SK-N-SH (cell line): ENCODE results near the gene MGAT4B. TPM values are rescaled to one million over a fixed set of nuclear protein-coding genes. Genes with fewer than 3 reads are reported as not detected.

Experiments
- CTCF ChIA-PET: fragments of 300-600, 350-600 bp; formaldehyde crosslinking; extraction: SDS; loops from one replicate; lab custom pipeline; 2021; lab: Yijun Ruan, JAX
- POLR2A ChIA-PET: fragments of 350-600 bp; sonication (Branson Sonifier 250); formaldehyde crosslinking; extraction: SDS; loops from one replicate; lab custom pipeline; 2020; ENCODE audit warnings: antibody characterized with exemption, inconsistent platforms; lab: Yijun Ruan, JAX
- DNase-seq: peaks from one replicate; pipeline ENCODE4 v3.0.0; 2012
- H2AFZ ChIP-seq: fragments of 200-600 bp; sonication (generic); 2 replicates; pipeline ENCODE4 v1.8.1; 2016; ENCODE audit warnings: antibody characterized with exemption, mild to moderate bottlenecking, low read depth
- H3F3A ChIP-seq: fragments of 200-600 bp; sonication (generic); replicated peaks from 2 replicates; pipeline ENCODE3; 2016; ENCODE audit warnings: antibody characterized with exemption, mild to moderate bottlenecking; ENCODE audit not compliant: insufficient read depth
- H3K27ac ChIP-seq, 2 experiments: fragments of 200-500 bp in 1 of 2; fragments of 200-600 bp in 1 of 2; sonication (Bioruptor generic) in 1 of 2; sonication (generic), shearing (Covaris generic) in 1 of 2; 2 replicates each; pipeline versions ENCODE4 v1.5.1 to v1.6.1; 2014 to 2016; ENCODE audit warnings: low read depth in 2 of 2, inconsistent platforms in 1 of 2, low read length in 1 of 2, mild to moderate bottlenecking in 1 of 2, mixed read lengths in 1 of 2
- H3K27me3 ChIP-seq: fragments of 200-600 bp; sonication (generic), shearing (Covaris generic); 2 replicates; pipeline ENCODE4 v1.6.1; 2016; ENCODE audit warnings: mixed run types; ENCODE audit not compliant: insufficient read depth
- H3K36me3 ChIP-seq, 2 experiments: fragments of 200-500 bp in 1 of 2; fragments of 200-600 bp in 1 of 2; sonication (Bioruptor generic) in 1 of 2; sonication (generic) in 1 of 2; replicated peaks in 1 of 2; 2 replicates each; pipeline versions ENCODE3 to v1.5.1; 2014 to 2016; ENCODE audit warnings: low read length in 1 of 2, mild to moderate bottlenecking in 1 of 2; ENCODE audit not compliant: insufficient read depth in 2 of 2, control insufficient read depth in 1 of 2
- H3K4me1 ChIP-seq, 2 experiments: fragments of 200-500 bp in 1 of 2; fragments of 200-600 bp in 1 of 2; sonication (Bioruptor generic) in 1 of 2; sonication (generic), shearing (Covaris generic) in 1 of 2; 2 replicates each; pipeline versions ENCODE4 v1.5.1 to v1.6.1; 2014 to 2016; ENCODE audit warnings: low read depth in 1 of 2, low read length in 1 of 2, mixed run types in 1 of 2; ENCODE audit not compliant: insufficient read depth in 2 of 2, control insufficient read depth in 1 of 2
- H3K4me2 ChIP-seq: fragments of 200-600 bp; sonication (generic), shearing (Covaris generic); 2 replicates; pipeline ENCODE4 v1.6.1; 2017; ENCODE audit warnings: mixed run types
- H3K4me3 ChIP-seq, 2 experiments: fragments of 200-500 bp in 1 of 2; fragments of 200-600 bp in 1 of 2; sonication (Bioruptor generic) in 1 of 2; sonication (generic), shearing (Covaris generic) in 1 of 2; 2 replicates each; pipeline versions ENCODE4 v1.5.1 to v1.8.1; 2014 to 2016; ENCODE audit warnings: low read depth in 2 of 2, inconsistent platforms in 1 of 2, low read length in 1 of 2, mild to moderate bottlenecking in 1 of 2, mixed read lengths in 1 of 2, moderate library complexity in 1 of 2
- H3K79me2 ChIP-seq: fragments of 200-600 bp; sonication (generic); 2 replicates; pipeline ENCODE4 v1.8.1; 2017; ENCODE audit warnings: mild to moderate bottlenecking; ENCODE audit not compliant: insufficient read depth
- H3K9ac ChIP-seq: fragments of 200-600 bp; sonication (generic); 2 replicates; pipeline ENCODE4 v1.6.1; 2017; ENCODE audit warnings: mixed run types
- H3K9me2 ChIP-seq: fragments of 200-600 bp; sonication (generic); 2 replicates; pipeline ENCODE4 v1.6.1; 2017; ENCODE audit warnings: mixed run types
- H3K9me3 ChIP-seq: fragments of 200-600 bp; sonication (generic); 2 replicates; pipeline ENCODE4 v1.6.1; 2017; ENCODE audit warnings: mixed run types, mild to moderate bottlenecking, moderate library complexity
- H4K20me1 ChIP-seq: fragments of 200-600 bp; sonication (generic); 2 replicates; pipeline ENCODE4 v1.6.1; 2017; ENCODE audit warnings: mild to moderate bottlenecking, mixed run types; ENCODE audit not compliant: insufficient read depth
- CHD2 ChIP-seq: fragments of 150-350 bp; IDR thresholded peaks from 2 replicates; pipeline ENCODE4 v1.6.1; 2018; ENCODE audit warnings: low read length; ENCODE audit not compliant: partially characterized antibody
- ELF1 ChIP-seq: IDR thresholded peaks from 2 replicates; pipeline ENCODE4 v1.4.0; 2012
- GATA2 ChIP-seq: sonication (generic); formaldehyde crosslinking; IDR thresholded peaks from 2 replicates; pipeline ENCODE4 v1.5.0; 2020; ENCODE audit warnings: mild to moderate bottlenecking, missing genetic modification reagents
- JUND ChIP-seq: IDR thresholded peaks from 2 replicates; pipeline ENCODE4 v1.4.0; 2012
- NRF1 ChIP-seq: IDR thresholded peaks from 2 replicates; pipeline ENCODE4 v1.6.1; 2012; ENCODE audit warnings: low read depth, mild to moderate bottlenecking, low read length
- RFX5 ChIP-seq: IDR thresholded peaks from 2 replicates; pipeline ENCODE4 v1.6.1; 2012; ENCODE audit warnings: mild to moderate bottlenecking, improper control_type of control experiment, low read length
- SIN3A ChIP-seq: IDR thresholded peaks from 2 replicates; pipeline ENCODE4 v1.6.1; 2012; ENCODE audit warnings: low read depth, mild to moderate bottlenecking, low read length, moderate library complexity, borderline replicate concordance
- TAF1 ChIP-seq: IDR thresholded peaks from 2 replicates; pipeline ENCODE4 v1.6.1; 2012; ENCODE audit warnings: low read depth, mild to moderate bottlenecking, low read length, moderate library complexity, borderline replicate concordance
- TCF12 ChIP-seq: IDR thresholded peaks from 2 replicates; pipeline ENCODE4 v1.4.0; 2012
- YY1 ChIP-seq: IDR thresholded peaks from 2 replicates; pipeline ENCODE4 v1.4.0; 2012; ENCODE audit warnings: low read depth, mild to moderate bottlenecking
- WGBS: methylation state at CpG from one replicate; pipeline ENCODE4 v1.1.6; 2017; ENCODE audit warnings: low lambda C conversion rate; 5-methylcytosine and 5-hydroxymethylcytosine counted together
- polyA plus RNA-seq, 3 experiments: library from polyadenylated mRNA; depleted of rRNA; stranded (reverse); fragments of >200 nt; gene quantifications; 2 replicates each; pipeline ENCODE4 v1.2.3, GENCODE V29; 2012
- TF ChIP-seq, protein P1 (sequence below): IDR thresholded peaks from 2 replicates; pipeline ENCODE4 v1.6.1; 2012; ENCODE audit warnings: mild to moderate bottlenecking, low read depth, low read length, moderate library complexity
- TF ChIP-seq, protein P2 (sequence below): IDR thresholded peaks from 2 replicates; pipeline ENCODE4; 2012
- TF ChIP-seq, protein P3 (sequence below): fragments of 150-350 bp; IDR thresholded peaks from 2 replicates; pipeline ENCODE4 v1.6.1; 2017; ENCODE audit warnings: antibody characterized with exemption, low read length, low read depth, borderline replicate concordance
- TF ChIP-seq, protein P4 (sequence below): IDR thresholded peaks from 2 replicates; pipeline ENCODE4 v1.4.0; 2012; ENCODE audit warnings: low read depth, borderline replicate concordance

MGAT4B gene
- polyA plus RNA-seq, 1 of the 3 experiments (the other 2 are of a cell fraction): 190 TPM

DNA sequence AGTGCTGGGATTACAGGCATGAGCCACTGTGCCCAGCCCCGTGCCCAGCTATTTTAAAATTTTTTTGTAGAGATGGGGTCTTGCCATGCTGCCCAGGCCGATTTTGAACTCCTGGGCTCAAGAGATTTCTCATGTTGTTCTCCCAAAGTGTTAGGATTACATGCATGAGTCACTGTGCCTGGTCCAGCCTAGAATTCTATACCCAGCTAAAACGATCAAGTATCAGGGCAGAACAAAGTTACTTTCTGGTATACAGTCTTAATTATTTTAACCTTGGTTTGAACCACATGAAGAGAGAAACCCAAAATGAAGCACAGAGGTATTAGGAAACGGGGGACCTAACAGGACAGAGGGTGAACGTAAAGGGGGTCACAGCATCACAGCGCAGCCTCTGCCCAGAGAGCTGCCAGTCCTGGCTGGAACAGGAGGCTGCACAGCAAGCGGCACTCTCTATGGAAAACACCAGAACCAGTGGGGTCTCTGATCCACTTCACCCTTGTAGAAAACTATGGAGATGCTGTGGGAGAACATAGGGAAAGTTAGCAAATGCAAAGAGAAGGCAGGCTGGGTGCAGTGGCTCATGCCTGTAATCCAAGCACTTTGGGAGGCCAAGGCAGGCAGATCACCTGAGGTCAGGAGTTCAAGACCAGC is 24.3 kb upstream of the MGAT4B start:
- Histone ChIP-seq H3K9me3 (no peaks in the 10 kb centered on the region), H3K27me3 (no peaks in the 10 kb centered on the region), H3K9ac (no peak overlapping the region), H3K9me2 (no peaks in the 10 kb centered on the region), H3K79me2 (peaks cover 45% of the 10 kb centered on the region), H3K4me1 (no peaks in the 10 kb centered on the region), H3K4me3 (no peak overlapping the region), H3K27ac (no peak overlapping the region), H3F3A (peaks cover 33% of the 10 kb centered on the region), H3K36me3 (peaks cover 58 to 78% of the 10 kb centered on the region in 2 experiments), H3K4me2 (no peak overlapping the region), H4K20me1 (peaks cover 57% of the 10 kb centered on the region), H2AFZ (no peak overlapping the region)
- WGBS: 94% methylated on average over 7 of the region's 7 CpGs
- ChIA-PET CTCF (interaction anchor here (1.0 to 1.2 kb wide), 2 partner anchors 10 to 68 kb away, joined by 3 read pairs; partner anchors contain the start of gene SQSTM1), POLR2A (no interaction called here)
- no peak for DNase-seq
- TF ChIP-seq, protein P1, sequence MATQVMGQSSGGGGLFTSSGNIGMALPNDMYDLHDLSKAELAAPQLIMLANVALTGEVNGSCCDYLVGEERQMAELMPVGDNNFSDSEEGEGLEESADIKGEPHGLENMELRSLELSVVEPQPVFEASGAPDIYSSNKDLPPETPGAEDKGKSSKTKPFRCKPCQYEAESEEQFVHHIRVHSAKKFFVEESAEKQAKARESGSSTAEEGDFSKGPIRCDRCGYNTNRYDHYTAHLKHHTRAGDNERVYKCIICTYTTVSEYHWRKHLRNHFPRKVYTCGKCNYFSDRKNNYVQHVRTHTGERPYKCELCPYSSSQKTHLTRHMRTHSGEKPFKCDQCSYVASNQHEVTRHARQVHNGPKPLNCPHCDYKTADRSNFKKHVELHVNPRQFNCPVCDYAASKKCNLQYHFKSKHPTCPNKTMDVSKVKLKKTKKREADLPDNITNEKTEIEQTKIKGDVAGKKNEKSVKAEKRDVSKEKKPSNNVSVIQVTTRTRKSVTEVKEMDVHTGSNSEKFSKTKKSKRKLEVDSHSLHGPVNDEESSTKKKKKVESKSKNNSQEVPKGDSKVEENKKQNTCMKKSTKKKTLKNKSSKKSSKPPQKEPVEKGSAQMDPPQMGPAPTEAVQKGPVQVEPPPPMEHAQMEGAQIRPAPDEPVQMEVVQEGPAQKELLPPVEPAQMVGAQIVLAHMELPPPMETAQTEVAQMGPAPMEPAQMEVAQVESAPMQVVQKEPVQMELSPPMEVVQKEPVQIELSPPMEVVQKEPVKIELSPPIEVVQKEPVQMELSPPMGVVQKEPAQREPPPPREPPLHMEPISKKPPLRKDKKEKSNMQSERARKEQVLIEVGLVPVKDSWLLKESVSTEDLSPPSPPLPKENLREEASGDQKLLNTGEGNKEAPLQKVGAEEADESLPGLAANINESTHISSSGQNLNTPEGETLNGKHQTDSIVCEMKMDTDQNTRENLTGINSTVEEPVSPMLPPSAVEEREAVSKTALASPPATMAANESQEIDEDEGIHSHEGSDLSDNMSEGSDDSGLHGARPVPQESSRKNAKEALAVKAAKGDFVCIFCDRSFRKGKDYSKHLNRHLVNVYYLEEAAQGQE: no peak
- TF ChIP-seq ELF1: no peak
- TF ChIP-seq, protein P2, sequence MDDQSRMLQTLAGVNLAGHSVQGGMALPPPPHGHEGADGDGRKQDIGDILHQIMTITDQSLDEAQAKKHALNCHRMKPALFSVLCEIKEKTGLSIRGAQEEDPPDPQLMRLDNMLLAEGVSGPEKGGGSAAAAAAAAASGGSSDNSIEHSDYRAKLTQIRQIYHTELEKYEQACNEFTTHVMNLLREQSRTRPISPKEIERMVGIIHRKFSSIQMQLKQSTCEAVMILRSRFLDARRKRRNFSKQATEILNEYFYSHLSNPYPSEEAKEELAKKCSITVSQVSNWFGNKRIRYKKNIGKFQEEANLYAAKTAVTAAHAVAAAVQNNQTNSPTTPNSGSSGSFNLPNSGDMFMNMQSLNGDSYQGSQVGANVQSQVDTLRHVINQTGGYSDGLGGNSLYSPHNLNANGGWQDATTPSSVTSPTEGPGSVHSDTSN: no peak
- TF ChIP-seq, all 33 proteins: peak for 0

DNA sequence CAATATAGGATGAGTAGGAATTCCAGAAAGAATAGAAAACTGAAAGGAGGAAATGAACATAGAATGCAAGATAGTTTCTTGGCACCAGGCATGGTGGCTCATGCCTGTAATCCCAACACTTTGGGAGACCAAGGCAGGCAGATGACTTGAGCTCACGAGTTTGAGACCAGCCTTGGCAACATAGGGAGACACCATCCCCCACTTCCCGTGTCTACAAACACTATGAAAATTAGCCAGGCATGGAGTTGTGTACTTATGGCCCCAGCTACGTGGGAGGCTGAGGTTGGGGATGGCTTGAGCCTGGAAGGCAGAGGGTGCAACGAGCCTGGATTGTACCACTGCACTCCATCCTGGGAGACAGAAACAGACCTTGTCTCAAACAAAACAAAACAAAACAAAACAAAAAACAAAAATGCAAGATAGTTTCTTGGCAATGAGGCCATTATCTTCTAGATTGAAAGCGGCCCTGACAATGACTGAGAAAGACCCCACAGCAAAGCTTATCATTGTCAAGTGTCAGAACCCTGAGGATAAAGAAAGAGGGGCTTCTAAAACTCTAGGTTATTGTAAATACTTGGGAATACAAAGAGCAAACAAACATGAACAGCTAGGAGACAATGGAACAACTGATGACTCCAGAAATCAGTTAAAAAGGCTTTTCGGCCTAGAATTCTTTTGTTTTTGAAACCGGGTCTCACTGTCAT is 23.2 kb upstream of the MGAT4B start:
- 94% methylated on average over 6 of the region's 7 CpGs for WGBS
- H3F3A ChIP-seq: peaks cover 32% of the 10 kb centered on the region
- H2AFZ ChIP-seq: no peak overlapping the region
- H3K27me3 ChIP-seq: no peaks in the 10 kb centered on the region
- H3K9me2 ChIP-seq: no peaks in the 10 kb centered on the region
- DNase-seq: no peak
- CTCF ChIA-PET: interaction anchor here (0.6 to 1.2 kb wide), 4 partner anchors 9 to 67 kb away, joined by 3 read pairs; partner anchors contain the start of gene SQSTM1
- H3K4me2 ChIP-seq: no peak overlapping the region
- H3K4me3 ChIP-seq: no peak overlapping the region
- no peaks in the 10 kb centered on the region for H3K4me1 ChIP-seq
- H3K27ac ChIP-seq: no peak overlapping the region
- POLR2A ChIA-PET: interaction anchor here (0.6 kb wide), 1 partner anchor 47 kb away, joined by 4 read pairs; no protein-coding TSS in a partner anchor
- peaks cover 67 to 81% of the 10 kb centered on the region in 2 experiments for H3K36me3 ChIP-seq
- H4K20me1 ChIP-seq: peaks cover 66% of the 10 kb centered on the region
- peaks cover 53% of the 10 kb centered on the region for H3K79me2 ChIP-seq
- H3K9me3 ChIP-seq: no peaks in the 10 kb centered on the region
- no peak overlapping the region for H3K9ac ChIP-seq
- TF ChIP-seq RFX5: no peak
- no peak for TF ChIP-seq TAF1
- no peak for TF ChIP-seq CHD2
- TF ChIP-seq, protein P2: no peak
- TF ChIP-seq, protein P3, sequence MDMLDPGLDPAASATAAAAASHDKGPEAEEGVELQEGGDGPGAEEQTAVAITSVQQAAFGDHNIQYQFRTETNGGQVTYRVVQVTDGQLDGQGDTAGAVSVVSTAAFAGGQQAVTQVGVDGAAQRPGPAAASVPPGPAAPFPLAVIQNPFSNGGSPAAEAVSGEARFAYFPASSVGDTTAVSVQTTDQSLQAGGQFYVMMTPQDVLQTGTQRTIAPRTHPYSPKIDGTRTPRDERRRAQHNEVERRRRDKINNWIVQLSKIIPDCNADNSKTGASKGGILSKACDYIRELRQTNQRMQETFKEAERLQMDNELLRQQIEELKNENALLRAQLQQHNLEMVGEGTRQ: no peak
- no peak for TF ChIP-seq TCF12
- TF ChIP-seq, protein P4, sequence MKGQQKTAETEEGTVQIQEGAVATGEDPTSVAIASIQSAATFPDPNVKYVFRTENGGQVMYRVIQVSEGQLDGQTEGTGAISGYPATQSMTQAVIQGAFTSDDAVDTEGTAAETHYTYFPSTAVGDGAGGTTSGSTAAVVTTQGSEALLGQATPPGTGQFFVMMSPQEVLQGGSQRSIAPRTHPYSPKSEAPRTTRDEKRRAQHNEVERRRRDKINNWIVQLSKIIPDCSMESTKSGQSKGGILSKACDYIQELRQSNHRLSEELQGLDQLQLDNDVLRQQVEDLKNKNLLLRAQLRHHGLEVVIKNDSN: no peak
- TF ChIP-seq SIN3A: no peak
- no peak for TF ChIP-seq NRF1
- no peak for TF ChIP-seq JUND
- TF ChIP-seq YY1: no peak
- TF ChIP-seq GATA2 (CRISPR knock-in tag): no peak
